Hematopoietic multipotent progenitor cell treated with erythropoietin and hydrocortisone succinate and interleukin-3 and kit ligand, for 8 days (in vitro differentiated cells): ENCODE results near the gene ZNF276.
"Not testable (repeated sequence)": the region's sequence is repeated elsewhere in the genome, so short reads cannot be mapped to it uniquely, and the experiment has no call there.

Experiments used
- DNase-seq: peaks from one replicate; pipeline ENCODE4 v3.0.0-alpha.2; 2015

The ZNF276 gene

GRCh38 chr16:89696670-89697128 is 24.6 kb upstream of the ZNF276 start:
- DNase-seq = no peak

DNA sequence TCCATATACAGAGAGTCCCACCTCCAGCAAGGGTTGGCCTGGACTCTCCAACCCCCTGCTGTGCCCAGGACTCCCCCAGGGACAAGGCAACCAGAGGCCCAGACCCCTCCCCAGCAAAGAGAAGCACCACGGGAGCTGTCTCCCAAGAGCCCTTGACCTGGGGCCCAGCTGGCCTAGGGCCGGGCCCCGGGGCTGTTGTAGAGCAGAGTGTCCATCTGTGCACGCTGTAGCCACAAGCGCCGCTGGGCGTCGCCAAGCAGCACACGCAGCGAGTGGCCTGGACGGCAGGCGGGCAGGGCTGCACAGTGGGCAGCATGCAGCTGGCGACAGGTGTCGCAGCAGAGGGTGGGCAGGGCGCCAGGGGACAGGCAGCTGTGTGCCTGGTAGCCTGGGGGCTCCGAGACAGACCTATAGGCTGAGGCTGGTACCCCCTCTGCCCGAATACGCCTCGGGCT is 24.1 kb upstream of the ZNF276 start:
- DNase-seq = no peak

DNA sequence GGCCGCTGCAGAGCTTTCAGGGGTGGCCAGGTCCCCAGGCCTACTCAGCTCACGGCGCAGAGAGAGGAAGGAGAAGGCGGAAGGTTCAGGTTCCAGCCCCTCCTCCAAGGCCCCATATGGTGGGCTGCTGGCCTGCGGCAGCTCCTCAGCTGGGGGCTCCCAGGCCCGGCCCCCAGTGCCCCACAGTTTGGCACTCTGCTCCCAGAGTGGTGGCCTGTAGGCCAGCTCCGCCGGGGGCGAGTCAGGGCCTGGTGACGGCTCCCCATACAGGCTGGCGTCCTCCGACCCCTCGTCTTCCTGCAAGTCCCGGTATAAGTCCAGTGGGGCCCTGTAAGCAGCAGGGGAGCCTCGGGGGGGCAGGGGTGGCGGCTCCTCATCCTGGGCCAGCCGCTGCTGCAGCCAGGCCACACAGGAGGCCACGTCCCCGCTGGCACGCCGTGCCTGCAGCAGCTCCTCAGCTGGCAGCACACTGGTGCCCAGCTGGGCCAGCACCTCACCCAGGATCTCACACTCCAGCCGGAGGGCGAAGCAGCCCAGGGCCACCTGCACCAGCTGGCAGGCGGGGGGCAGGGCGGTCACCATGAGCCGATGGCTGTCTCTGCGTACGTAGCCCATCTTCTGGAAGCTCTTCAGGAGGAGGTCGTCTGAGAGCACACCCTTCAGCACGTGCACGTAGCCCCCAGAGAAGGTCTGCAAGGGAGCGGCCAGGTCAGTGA is 23.6 kb upstream of the ZNF276 start:
- DNase-seq = no peak

DNA sequence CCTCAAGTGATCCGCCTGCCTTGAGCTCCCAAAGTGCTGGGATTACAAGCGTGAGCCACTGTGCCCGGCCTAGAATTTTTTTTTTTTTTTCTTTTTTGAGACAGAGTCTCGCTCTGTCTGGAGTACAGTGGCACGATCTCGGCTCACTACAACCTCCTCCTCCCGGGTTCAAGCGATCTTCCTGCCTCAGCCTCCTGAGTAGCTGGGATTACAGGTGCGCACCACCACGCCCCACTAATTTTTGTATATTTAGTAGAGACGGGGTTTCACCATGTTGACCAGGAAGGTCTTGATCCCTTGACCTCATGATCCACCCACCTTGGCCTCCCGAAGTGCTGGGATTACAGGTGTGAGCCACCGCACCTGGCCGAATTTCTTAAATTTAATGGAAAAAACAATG is 22.6 kb upstream of the ZNF276 start:
- DNase-seq = not testable (repeated sequence)

DNA sequence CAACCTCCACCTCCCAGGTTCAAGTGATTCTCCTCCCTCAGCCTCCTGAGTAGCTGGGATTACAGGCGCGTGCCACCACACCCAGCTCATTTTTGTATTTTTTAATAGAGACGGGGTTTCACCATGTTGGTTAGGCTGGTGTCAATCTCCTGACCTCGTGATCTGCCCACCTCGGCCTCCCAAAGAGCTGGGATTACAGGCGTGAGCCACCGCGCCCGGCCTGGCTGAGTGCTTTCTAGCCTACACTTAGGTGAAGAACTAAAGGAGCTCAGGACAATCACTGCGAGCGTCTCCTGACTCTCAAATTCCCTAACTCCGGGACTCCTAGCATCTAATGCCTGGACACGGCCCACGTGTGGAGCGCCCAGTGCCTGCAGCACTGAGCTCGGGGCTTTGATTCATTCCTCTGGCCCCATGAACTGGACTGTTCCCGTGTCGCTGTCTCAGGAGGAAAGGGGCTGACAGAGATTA is 21.7 kb upstream of the ZNF276 start:
- DNase-seq = not testable (repeated sequence)

- peak; percentile 97 for DNase-seq
These were observed 21.2 kb upstream of the ZNF276 start for GRCh38 chr16:89700100-89700648.

GRCh38 chr16:89700649-89701424 is 20.5 kb upstream of the ZNF276 start:
- peak; percentile 51 for DNase-seq

DNA sequence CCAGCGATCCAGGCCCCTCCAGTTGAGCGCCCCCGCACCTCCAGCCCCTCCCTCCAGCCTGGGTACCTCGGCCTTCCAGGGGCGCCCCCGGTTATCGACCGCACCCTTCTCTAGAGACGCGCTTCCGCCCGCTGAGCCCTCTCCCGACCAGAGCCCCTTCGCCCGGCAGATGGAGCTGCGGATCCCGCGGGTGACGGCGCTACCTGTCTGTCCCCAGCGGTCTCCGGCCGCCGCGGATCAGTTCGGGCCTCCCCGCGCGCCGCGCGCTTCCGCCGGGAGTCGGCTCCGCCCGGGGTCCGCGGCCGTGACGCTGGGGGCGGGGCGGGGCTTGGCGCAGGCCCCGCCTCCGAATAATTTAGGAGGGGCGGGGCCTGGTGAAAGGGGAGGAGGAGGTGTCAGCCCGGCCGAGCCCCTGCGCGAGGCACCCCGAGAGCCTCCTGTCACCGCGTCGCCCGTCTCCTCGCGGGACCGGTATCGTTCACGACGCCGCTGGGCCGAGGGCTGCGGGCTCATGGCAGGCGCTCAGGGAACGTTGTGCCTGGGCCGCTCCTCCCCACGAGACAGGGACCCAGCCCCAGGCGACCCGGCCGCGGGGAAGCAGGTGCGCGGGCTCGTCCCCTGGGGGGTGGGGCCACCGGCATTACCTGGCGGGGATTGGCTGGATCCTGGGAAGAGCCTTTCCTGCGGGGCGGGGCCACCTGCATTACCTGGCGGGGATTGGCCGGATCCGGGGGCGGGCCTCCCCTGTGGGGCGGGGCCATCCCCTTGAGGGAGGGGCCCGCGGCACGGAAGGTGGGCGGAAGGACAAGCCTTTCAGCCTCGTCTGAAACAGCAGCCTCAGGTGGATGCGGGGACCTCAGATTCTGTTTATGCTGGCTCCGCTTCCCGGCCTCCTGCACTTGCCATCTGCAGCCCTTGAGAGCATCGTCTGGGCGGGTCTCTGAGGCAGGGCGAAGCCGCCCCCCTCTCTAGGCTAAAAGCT is 19.6 kb upstream of the ZNF276 start, which contains the start of gene SPATA2L:
Gene SPATA2L, minus strand, starts transcription at position 281 of the 982 bp plus-strand sequence. CDS start 473 bp downstream, outside the sequence.
- peak; percentile 93 for DNase-seq

DNA sequence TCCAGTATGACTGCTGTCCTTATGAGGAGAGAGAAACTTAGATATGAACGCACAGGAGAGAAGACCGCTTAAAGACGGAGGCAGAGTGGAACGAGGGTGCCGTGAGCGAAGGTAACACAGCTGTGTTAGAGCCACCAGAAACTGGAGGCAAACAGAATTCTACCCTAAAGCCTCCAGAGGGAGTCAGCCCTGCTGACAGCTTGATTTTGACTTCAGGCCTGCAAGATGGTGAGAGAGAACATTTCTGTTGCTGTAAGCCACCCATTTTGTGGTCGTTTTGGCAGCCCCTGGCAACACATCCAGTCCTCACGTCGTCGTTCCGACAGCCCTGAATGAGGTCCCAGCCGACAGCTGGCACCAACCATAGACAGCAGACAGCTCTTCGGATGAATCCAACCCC is 17.1 kb upstream of the ZNF276 start:
- no peak for DNase-seq

- no peak for DNase-seq
These were observed 16.3 kb upstream of the ZNF276 start for GRCh38 chr16:89705006-89705405.

DNA sequence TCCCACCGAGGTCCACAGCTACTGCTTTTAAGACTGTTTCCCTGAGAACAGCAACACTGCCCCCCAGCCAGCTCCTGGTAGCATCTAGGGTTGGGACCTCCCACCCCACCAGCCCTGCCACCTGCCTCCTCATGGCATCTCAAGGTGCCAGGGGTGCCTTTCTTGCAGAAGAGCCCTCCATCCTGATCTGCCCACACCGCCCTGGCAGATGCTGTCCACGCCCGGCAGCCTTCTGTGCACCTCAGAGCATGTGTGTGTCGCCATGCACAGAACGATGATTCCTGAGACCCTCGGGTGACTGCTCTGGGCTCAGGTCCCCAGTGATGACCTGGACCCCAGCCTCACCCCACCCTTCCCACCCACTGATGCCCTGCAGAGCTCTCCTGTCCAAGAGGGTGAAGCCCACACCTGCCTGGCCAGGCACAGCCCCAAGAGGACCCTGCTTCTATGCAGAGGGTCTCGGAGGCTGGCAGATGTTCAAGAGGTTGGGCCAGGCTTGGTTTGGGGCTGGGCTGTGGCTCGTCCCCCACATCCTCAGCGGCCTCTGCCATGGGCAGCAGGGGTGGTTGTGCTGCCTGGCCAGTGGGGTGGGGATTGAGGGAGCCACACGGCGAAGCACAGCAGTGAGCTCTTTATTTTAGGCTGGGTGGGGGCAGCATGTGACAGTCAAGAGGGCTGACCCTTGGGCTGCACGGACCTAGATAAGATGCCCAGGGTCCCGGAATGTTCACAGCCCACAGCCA is 14.6 kb upstream of the ZNF276 start:
- DNase-seq = no peak

DNA sequence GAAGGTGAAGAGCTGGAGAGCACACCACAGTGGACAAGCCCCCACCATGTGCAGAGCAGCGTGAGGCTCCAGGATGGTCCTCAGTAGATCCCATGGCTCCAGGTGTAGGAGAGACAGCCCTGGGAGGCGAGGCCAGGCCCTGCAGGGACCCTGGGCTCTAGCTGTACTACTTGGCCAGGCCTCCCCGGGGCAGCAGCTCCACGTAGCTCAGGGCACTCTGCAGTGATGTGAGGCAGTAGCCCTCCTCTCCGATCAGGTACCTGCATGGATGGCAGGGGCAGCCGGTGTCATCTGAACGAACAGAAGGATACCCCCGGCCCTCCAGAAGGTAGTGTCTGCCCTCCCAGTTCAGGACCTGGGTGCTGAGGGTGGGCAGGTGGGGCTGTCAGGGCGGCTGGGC is 13.6 kb upstream of the ZNF276 start:
- no peak for DNase-seq

- peak; percentile 23 for DNase-seq
These were observed 12.8 kb upstream of the ZNF276 start for GRCh38 chr16:89708481-89708931.

DNA sequence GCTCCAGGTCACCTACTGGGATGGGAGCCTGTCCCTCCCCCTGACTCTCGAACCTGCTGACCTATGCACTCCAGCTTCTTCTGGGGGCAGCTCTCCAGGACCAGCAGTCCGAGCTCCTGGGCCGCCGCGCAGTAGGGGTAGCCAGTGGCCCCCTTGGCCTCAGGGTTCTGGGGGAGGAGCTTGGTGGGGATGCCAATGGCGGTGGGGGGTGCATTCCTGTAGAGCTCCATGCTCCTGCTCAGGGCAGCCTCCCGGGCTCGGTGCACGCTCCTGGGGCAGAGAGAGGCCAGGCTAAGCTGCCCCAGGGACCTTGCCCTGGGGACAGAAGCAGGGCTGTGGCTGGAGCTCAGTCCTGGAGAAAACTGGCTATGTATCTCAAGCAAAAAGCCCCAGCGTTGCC is 12.2 kb upstream of the ZNF276 start:
- no peak for DNase-seq

DNA sequence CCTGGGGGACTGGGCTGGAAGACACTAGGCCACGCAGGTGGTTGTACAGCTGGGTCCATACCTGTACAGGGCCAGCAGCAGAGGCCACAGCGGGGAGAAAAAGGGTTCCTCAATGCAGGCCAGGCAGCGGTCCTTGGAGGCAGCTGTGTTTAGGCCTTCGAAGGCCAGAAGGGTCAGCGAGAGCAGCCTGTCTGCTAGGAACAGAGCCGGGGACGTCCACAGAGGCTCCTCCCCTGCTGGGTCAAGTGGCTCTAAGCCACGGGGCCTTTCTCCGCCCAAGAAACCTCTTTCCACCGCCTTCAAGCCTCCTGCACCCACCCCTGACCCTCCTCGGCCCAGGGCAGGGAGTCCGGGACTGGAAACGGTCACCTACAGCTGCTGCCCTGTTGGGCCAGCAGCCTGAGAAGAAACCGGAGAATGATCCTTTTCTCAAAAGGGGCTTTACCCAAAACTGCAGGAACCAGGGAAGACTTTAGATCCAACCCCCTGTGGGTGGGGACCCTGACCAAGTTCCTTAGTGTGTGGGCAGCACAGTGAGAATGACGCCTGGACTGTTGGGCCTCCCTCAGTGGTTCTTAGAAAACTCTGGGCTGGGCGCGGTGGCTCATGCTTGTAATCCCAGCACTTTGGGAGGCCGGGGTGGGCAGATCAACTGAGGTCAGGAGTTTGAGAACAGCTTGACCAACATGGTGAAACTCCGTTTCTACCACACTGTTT is 11.5 kb upstream of the ZNF276 start:
- no peak for DNase-seq

- no peak for DNase-seq
These were observed 10.4 kb upstream of the ZNF276 start for GRCh38 chr16:89710709-89711564.

DNA sequence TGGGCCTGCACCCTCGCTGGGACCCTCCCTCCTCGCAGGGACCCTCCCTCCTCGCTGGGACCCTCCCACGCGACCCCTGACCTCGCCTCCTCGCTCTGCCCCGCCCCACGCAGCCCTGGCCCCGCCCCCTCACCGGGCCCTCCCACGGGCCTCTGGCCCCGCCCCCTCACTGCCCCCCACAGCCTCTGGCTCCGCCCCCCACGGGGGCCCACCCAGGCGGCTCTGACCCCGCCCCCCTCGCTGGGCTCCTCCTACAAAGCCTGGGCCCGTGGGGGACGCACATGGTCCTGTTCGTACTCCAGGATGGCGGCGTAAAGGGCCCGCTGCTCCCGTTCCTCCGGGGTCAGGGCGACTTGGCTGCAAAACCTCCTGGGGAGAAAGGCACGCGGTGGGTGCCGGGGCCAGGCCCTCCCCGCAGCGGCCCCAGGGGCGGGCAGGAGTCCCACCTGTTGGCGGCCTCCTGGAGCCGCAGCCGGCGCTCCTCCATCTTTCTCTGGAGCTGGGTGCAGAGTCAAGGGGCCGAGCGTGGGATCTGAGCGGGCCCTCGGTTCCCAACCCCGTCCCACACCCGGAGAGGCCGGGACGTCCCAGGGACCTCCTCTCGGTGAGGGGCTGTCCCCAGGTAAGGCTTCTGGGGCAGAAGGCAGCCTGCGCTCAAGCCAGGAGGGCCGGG is 9.6 kb upstream of the ZNF276 start:
- DNase-seq = peak; percentile 80

- DNase-seq = peak; percentile 19
These were observed 9.0 kb upstream of the ZNF276 start for GRCh38 chr16:89712274-89712781.

GRCh38 chr16:89716493-89716892 is 4.8 kb upstream of the ZNF276 start:
- DNase-seq = no peak
